ENCODE results near the gene ZNF12. TPM values are rescaled to one million over a fixed set of nuclear protein-coding genes. Genes with fewer than 3 reads are reported as not detected.
"Not testable (repeated sequence)": the region's sequence is repeated elsewhere in the genome, so short reads cannot be mapped to it uniquely, and the experiment has no call there.

Gene ZNF12
- total RNA-seq, 2 experiments from 2014 or later, result 15.4 to 25.3 TPM

GRCh38 chr7:6691103-6691502 is 15.6 kb downstream of the ZNF12 start:
- Histone ChIP-seq H3K4me1 (ENCODE audit: insufficient read depth, low read length, poor library complexity, severe bottlenecking) (no peaks in the 10 kb centered on the region), H4K20me1 (ENCODE audit: insufficient read depth, low read length) (no peaks in the 10 kb centered on the region), H3K79me2 (ENCODE audit: insufficient read depth, low read depth, low read length) (no peaks in the 10 kb centered on the region), H3K4me2 (ENCODE audit: low read length) (no peak overlapping the region), H2AFZ (ENCODE audit: low read length) (no peak overlapping the region), H3K9me3 (ENCODE audit: low read length) (peaks cover 53% of the 10 kb centered on the region), H3K36me3 (ENCODE audit: insufficient read depth, low read length) (peaks cover 100% of the 10 kb centered on the region), H3K9me2 (ENCODE audit: insufficient read depth, low read length) (no peaks in the 10 kb centered on the region), H3K27ac (ENCODE audit: low read depth, low read length, poor library complexity, severe bottlenecking) (no peak overlapping the region), H3K4me3 (ENCODE audit: low read depth, low read length, poor library complexity, severe bottlenecking) (no peak overlapping the region)
- ChIA-PET CTCF (ENCODE audit: unreplicated experiment) (no interaction called here), POLR2A (no interaction called here)
- intact Hi-C loops (cut with micrococcal nuclease; ENCODE audit: unreplicated experiment), result no loop called here
- DNase-seq (ENCODE audit: low spot score), result no peak
- no peak for TF ChIP-seq CTCF (conservative IDR thresholded peaks at IDR 0.05; ENCODE audit: low read length)
- no peak for TF ChIP-seq EZH2phosphoT487 (IDR thresholded peaks at IDR 0.05; ENCODE audit: borderline replicate concordance, low read depth, low read length)
- no TSS peak for BruUV-seq (replicated peaks)

- ChIA-PET POLR2A (no interaction called here), CTCF (ENCODE audit: unreplicated experiment) (no interaction called here)
- no peak overlapping the region for H3K4me3 ChIP-seq (ENCODE audit: low read depth, low read length, poor library complexity, severe bottlenecking)
- H3K4me1 ChIP-seq (ENCODE audit: insufficient read depth, low read length, poor library complexity, severe bottlenecking), result no peaks in the 10 kb centered on the region
- intact Hi-C loops (cut with micrococcal nuclease; ENCODE audit: unreplicated experiment), result no loop called here
- H3K4me2 ChIP-seq (ENCODE audit: low read length), result no peak overlapping the region
- no peak for TF ChIP-seq EZH2phosphoT487 (IDR thresholded peaks at IDR 0.05; ENCODE audit: borderline replicate concordance, low read depth, low read length)
- no peak for TF ChIP-seq CTCF (conservative IDR thresholded peaks at IDR 0.05; ENCODE audit: low read length)
- H3K36me3 ChIP-seq (ENCODE audit: insufficient read depth, low read length), result peaks cover 13% of the 10 kb centered on the region
- no peaks in the 10 kb centered on the region for H3K9me2 ChIP-seq (ENCODE audit: insufficient read depth, low read length)
- DNase-seq (ENCODE audit: low spot score), result no peak
- H3K79me2 ChIP-seq (ENCODE audit: insufficient read depth, low read depth, low read length), result no peaks in the 10 kb centered on the region
- no peak overlapping the region for H2AFZ ChIP-seq (ENCODE audit: low read length)
- no TSS peak for BruUV-seq (replicated peaks)
- H3K27ac ChIP-seq (ENCODE audit: low read depth, low read length, poor library complexity, severe bottlenecking), result no peak overlapping the region
- peaks cover 27% of the 10 kb centered on the region for H3K9me3 ChIP-seq (ENCODE audit: low read length)
- no peaks in the 10 kb centered on the region for H4K20me1 ChIP-seq (ENCODE audit: insufficient read depth, low read length)
Observed at GRCh38 chr7:6680146-6680545, 26.6 kb downstream of the ZNF12 start.

- CTCF ChIA-PET (ENCODE audit: unreplicated experiment), result no interaction called here
- TF ChIP-seq CTCF (conservative IDR thresholded peaks at IDR 0.05; ENCODE audit: low read length) (no peak), EZH2phosphoT487 (IDR thresholded peaks at IDR 0.05; ENCODE audit: borderline replicate concordance, low read depth, low read length) (no peak)
- intact Hi-C loops (cut with micrococcal nuclease; ENCODE audit: unreplicated experiment), result no loop called here
Observed at GRCh38 chr7:6675807-6676405, 30.8 kb downstream of the ZNF12 start.

GRCh38 chr7:6670851-6671250 is 35.9 kb downstream of the ZNF12 start:
- H3K27ac ChIP-seq (ENCODE audit: low read depth, low read length, poor library complexity, severe bottlenecking); H3K36me3 ChIP-seq (ENCODE audit: insufficient read depth, low read length); intact Hi-C loops (cut with micrococcal nuclease; ENCODE audit: unreplicated experiment); H3K4me1 ChIP-seq (ENCODE audit: insufficient read depth, low read length, poor library complexity, severe bottlenecking); H3K4me3 ChIP-seq (ENCODE audit: low read depth, low read length, poor library complexity, severe bottlenecking); BruUV-seq (replicated peaks); H4K20me1 ChIP-seq (ENCODE audit: insufficient read depth, low read length); POLR2A ChIA-PET; H2AFZ ChIP-seq (ENCODE audit: low read length); DNase-seq (ENCODE audit: low spot score); H3K9me2 ChIP-seq (ENCODE audit: insufficient read depth, low read length); CTCF ChIA-PET (ENCODE audit: unreplicated experiment); H3K79me2 ChIP-seq (ENCODE audit: insufficient read depth, low read depth, low read length); H3K4me2 ChIP-seq (ENCODE audit: low read length): not testable (repeated sequence)
- H3K9me3 ChIP-seq (ENCODE audit: low read length), result peaks cover 20% of the 10 kb centered on the region

More at GRCh38 chr7:6675807-6676405, 30.8 kb downstream of the ZNF12 start:
- H3K9me3 ChIP-seq (ENCODE audit: low read length), result peaks cover 29% of the 10 kb centered on the region
- no peaks in the 10 kb centered on the region for H4K20me1 ChIP-seq (ENCODE audit: insufficient read depth, low read length)
- no peaks in the 10 kb centered on the region for H3K36me3 ChIP-seq (ENCODE audit: insufficient read depth, low read length)
- no peaks in the 10 kb centered on the region for H3K4me1 ChIP-seq (ENCODE audit: insufficient read depth, low read length, poor library complexity, severe bottlenecking)
- H3K4me3 ChIP-seq (ENCODE audit: low read depth, low read length, poor library complexity, severe bottlenecking), result no peak overlapping the region
- H3K4me2 ChIP-seq (ENCODE audit: low read length), result no peak overlapping the region
- no peaks in the 10 kb centered on the region for H3K9me2 ChIP-seq (ENCODE audit: insufficient read depth, low read length)
- POLR2A ChIA-PET, result no interaction called here
- DNase-seq (ENCODE audit: low spot score), result no peak
- no peak overlapping the region for H3K27ac ChIP-seq (ENCODE audit: low read depth, low read length, poor library complexity, severe bottlenecking)
- BruUV-seq (replicated peaks), result no TSS peak
- no peak overlapping the region for H2AFZ ChIP-seq (ENCODE audit: low read length)
- H3K79me2 ChIP-seq (ENCODE audit: insufficient read depth, low read depth, low read length), result no peaks in the 10 kb centered on the region

Data from OCI-LY7 (cell line).